Non-pigmented ciliary epithelial cell (primary cell): ENCODE measurements around the gene DCDC1.
A peak's percentile ranks its signal among the peaks of the same experiment; 100 is the strongest.
"Not testable (repeated sequence)": the region's sequence is repeated elsewhere in the genome, so short reads cannot be mapped to it uniquely, and the experiment has no call there.

Experiments
- DNase-seq: peaks from one replicate; pipeline ENCODE4 v3.0.0-alpha.2; 2010; ENCODE audit warnings: low read depth

Gene DCDC1

GRCh38 chr11:31326470-31327148 lies 42.9 kb downstream of the DCDC1 start:
- no peak for DNase-seq

DNA sequence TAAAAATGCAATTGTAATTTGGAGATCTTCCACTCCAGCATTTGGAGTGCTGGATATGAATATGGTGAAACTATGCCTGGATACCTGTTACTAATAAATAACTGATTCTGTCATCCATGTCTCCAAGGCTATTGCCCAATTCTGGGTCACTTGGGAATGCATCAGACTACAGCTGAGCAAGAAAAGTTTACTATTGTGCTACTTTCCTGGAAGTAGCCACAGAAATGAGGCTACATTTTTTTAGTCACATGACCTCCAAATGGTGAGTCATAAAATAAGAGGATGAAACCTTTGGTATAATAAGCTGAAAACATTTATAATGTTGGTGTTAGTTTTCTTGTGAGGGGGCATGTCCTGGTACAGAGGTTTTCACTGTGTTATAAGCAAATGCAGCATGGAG lies 44.4 kb downstream of the DCDC1 start:
- DNase-seq, result peak; percentile 45

DNA sequence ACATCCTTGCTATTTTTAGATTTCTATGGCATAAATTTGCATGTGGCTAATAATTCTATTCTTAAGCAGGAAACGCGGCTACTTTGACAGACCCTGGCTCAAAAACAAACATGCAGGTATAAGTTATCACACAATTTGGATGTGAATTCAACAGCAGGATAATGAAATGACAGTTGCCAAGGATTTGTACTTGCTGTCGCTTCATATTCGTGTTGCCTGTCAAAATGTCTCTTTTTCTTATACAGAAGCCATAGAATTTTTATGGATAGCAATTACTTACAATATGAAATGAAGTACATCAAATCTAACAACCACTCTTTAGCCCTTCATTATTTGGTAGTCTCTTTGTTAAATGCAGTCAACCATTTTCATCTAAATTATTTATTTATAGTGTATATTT lies 46.4 kb downstream of the DCDC1 start:
- DNase-seq, result no peak

- DNase-seq, result not testable (repeated sequence)
These were observed 48.0 kb downstream of the DCDC1 start for GRCh38 chr11:31321494-31321893.

DNA sequence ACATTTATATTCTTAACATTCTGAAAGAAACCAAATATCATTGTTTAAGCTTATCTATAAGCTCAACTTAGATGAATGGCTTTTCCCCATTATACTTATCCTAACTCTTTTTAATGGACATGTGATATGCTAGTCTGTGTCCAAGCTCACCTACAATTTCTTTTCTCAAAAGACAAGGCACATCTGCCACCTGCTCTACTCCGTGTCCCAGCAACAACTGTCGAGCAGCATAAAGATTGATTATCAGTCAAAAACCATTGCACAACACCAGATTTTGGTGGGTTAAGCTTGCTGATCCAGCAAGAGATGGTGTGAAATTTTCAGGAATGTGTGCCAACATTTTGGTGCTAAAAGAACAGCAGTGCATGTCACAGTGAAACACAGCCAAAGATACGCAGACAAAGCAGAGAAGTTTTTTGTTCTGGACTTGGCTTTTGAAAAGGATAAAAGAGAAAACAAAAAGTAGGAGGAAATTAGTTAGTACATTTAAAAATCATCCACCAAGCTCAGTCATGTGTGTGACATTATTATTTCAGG lies 65.8 kb downstream of the DCDC1 start:
- no peak for DNase-seq

GRCh38 chr11:31301549-31302510 lies 67.7 kb downstream of the DCDC1 start:
- DNase-seq, result no peak

- DNase-seq, result no peak
These were observed 74.2 kb downstream of the DCDC1 start for GRCh38 chr11:31295308-31295707.

DNA sequence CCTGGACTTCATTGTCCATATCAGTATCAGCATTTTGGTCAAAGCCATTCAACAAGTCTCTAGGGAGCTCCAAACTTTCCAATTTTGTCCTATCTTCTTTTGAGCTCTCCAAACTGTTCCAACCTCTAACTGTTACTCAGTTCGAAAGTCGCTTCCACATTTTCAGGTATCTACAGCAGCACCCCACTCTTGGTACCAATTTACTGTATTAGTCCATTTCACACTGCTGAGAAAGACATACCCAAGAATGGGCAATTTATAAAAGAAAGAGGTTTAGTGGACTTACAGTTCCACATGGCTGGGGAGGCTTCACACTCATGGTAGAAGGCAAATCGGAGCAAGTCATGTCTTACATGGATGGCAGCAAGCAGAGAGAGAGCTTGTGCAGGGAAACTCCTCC lies 96.0 kb downstream of the DCDC1 start:
- DNase-seq, result not testable (repeated sequence)

- no peak for DNase-seq
These were observed 101.8 kb downstream of the DCDC1 start for GRCh38 chr11:31267720-31268119.

- DNase-seq, result no peak
These were observed 104.7 kb downstream of the DCDC1 start for GRCh38 chr11:31264834-31265233.

DNA sequence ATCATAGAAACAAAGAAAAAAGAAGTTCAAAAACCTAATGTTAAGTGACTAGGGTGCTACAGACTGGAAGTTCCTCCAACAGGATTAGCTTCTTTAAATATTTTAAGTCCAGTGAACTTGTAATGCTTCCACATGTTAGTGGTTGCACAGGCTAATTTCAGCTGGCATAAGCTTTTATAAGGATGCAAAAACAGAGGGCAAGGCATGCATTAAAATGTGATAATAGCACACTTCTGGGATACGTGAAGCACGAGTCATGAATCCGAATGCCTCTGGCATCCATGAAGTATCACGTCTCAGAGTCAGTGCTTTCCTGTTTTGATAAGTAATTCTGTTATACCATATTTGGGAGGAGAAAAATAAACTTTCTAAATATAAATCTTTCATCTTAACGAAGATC lies 106.8 kb downstream of the DCDC1 start:
- DNase-seq, result no peak

DNA sequence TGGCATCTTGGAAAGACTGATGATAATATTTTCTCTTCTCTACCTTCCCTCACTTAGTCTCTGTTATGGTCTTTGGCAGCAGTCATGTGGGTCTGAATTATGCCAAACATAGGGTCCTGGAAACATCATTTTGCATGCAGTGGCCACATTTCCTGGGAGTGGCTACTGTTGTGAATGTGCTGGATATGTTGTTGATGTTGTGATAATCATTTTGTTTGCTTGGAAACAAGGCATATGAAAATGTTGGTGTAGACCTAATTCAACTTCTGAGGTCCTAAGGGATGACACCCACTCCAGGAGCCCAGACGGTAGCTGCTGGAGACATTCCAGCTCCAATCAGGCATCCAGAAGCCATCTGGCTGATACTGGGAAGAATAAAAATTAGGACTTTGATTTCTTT lies 109.7 kb downstream of the DCDC1 start:
- DNase-seq, result no peak

DNA sequence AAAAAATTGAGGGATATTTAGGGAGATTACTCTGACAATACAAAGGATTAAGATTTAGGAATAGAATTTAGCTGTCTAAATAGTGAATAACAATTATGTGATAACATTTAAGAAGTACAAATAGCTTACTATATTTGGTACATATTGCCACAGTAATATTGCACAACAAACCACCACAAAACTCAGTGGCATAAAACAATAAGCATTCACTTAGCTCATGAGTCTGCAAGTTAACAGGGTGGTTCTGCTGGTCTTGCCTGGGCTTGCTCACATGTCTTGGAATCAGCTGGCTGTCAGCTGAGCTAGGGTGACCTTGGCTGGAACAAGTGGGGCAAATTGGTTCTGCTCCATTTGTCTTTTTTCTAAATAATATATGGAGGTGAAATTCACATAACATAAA lies 115.1 kb downstream of the DCDC1 start:
- DNase-seq, result no peak

DNA sequence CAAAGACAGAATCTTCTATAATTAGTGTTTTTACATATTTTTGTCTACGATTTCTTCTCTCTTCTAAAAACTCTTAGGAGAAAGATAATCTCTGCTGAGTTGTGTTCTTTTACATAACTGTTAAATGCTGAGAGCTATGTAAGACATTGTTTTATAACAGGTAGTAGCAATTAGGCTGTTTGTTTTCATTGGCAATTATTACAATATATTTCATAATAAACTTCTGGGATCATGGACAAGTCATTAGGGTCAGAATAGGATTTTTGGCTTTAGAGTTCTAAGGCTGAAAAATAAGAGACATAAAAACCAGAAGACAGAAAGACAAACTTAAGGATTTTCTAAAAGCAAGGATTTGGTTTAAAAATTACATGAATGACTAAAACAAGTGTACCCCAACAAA lies 120.8 kb downstream of the DCDC1 start:
- no peak for DNase-seq

GRCh38 chr11:31247321-31247720 lies 122.2 kb downstream of the DCDC1 start:
- no peak for DNase-seq

GRCh38 chr11:31246451-31247165 lies 122.9 kb downstream of the DCDC1 start:
- DNase-seq, result no peak

GRCh38 chr11:31243706-31244105 lies 125.8 kb downstream of the DCDC1 start:
- no peak for DNase-seq

DNA sequence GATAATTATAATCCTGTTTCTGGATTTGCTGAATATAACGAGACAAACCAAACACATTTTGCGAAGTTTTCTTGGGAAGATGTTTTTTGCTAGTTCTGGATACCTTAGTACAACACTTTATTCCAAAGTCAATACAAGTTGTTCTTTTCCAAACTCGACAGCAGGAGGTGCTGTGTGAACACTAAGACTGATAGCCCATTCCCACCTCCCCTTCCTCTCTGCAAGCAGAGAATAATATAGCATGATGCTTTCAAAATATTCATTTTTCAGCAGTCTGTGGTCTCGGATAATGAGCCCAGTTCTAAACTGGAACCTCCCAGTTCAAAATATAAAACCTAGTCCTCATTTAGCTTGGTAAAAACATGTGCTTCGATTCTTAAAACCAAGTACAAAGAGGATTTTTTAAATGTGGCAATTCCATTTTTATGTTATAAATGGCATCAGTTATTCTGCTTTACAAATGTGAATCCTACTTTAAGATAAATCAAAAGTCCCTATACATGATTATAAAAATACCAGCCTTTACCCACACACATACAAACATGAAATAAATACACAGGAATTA lies 129.1 kb downstream of the DCDC1 start:
- no peak for DNase-seq

DNA sequence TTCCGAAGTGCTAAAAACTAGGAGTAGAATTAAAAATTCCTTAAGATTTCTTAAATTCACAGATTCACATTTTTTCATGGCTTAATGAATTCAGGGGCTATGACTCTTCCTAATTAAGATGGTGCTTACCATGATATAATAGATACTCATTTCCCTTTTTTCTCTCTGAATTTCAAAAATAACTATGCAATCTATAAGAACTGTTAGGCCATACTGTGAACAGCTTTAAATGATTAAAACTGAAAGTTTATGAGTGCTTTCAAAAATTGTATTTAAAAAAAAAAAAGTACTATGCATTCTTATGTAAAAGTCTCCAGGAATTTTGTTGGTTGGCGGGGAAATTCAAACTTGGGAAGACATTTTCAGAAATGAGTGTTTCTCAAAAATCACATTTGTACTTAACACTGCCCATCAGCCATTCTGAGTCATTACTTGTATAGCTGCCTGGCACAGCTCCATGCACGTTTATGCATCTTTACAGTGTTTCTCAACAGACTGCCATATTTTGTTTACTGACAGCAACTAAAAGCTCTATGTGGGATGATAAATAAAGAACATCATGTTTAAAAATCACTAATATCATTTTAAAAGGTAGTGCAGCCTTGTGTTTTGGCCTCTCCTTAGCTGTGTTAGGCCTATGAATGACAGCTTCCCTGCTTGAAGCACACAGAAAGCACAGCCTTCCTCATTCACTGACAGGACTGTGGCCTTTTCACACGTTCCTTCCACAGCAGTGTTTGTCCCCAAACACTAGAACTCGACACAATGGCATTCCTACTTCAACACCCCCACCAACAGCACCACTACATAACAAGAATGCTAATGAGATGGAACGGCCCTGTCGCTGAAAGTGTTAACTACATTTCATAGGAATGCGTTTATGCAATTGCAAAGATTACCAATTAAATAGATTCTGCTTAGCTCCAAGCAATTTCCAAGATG lies 131.4 kb downstream of the DCDC1 start:
- DNase-seq, result no peak

DNA sequence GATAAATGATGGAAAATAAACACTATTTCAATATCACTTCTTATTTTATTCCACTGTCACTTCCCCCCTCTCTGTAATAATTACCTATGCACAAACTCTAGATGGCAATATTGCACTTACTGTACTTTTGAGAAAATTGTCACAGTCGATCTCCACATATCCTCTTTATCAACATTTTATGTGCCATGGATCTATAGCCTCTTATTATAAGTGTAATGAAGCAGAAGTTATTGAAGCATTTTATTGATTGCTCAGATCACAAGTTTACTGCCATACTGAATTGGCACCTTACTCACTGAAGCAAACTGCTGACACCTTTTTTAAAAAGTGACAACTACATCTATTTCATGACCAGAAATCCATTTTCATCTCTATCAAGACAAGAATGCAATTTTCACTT lies 133.4 kb downstream of the DCDC1 start:
- DNase-seq, result no peak

DNA sequence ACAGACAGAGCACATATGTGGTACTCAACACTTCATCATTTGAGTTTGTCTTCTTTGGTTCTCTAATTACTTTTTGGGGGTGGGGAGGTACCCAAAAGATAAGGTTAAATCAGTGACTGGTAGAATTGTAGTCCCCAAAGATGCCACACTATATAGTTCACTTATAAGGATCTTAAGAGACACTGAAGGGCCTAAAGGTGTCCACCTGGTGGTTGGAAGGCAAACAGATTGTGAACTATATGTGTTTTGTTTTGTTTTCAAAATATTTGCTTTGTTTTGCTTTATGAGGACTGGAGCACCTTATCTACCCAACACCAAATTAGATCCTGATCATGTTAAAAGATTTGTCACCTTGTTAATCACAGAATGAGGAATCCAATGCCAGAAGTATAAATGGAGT lies 136.1 kb downstream of the DCDC1 start:
- DNase-seq, result no peak
